HG03159 (cell line): ENCODE data around the gene SMIM17.
"Not testable (repeated sequence)": the region's sequence is repeated elsewhere in the genome, so short reads cannot be mapped to it uniquely, and the experiment has no call there.

Source experiments
- ATAC-seq: cut with Tn5 transposase; IDR thresholded peaks from one replicate; pipeline ENCODE4 v1.9.1; 2021; ENCODE audit warnings: mild to moderate bottlenecking, moderate library complexity; ENCODE audit not compliant: unreplicated experiment

Gene SMIM17

GRCh38 chr19:56654151-56654550, 11.2 kb downstream of the SMIM17 start:
- ATAC-seq: no peak

DNA sequence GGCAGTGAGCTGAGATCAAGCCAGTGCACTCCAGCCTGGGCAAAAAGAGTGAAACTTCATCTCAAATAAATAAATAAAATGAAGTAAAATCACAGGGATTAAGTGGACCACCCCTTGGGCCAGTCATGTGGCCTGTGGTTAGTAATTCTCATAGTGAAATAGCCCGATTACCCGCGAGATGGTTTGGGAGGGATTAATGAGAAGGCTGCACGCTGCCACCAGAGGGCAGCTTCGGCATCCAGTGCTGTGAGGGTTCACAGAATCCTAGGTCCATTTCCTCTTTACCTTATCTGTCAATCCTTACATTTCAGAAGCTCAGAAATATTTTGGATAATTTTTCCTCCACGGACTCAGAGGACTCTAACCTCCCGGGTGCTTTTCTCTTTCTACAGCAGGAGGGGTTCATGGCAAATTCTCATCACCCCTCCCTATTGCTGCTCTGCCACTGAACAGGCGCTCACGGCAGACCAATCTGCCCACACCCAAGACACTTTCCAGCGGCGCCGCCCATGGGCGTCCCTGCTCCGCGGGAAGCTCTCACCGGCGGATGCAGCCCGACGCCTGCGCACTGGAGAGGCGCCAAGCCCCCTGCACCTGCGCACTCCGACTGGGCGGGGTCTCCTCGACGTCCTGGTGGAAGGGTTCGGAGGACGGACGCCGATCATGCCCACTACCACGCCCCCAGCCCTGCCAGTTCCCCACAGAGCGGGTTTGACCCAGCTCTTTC, 17.6 kb downstream of the SMIM17 start:
- ATAC-seq: no peak

DNA sequence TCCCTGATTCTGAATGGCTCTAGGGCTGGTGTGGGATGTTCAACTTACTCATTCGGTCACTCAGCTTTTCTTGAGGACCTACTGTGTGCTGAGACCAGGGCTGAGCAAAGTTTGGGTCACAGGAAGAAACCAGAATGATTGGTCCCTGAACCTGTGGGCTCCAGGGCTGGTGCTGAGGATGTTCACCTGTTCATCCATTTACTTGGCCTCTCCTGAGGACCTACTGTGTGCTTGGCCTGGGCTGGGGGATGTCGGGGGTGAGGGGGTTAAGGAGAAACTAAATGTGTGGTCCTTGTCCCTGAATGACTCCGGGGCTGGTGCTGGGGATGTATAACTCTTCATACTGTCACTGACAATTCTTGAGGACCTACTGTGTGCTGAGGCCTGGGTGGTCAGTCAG, 18.3 kb downstream of the SMIM17 start:
- ATAC-seq: no peak

- no peak for ATAC-seq
These were observed 21.1 kb downstream of the SMIM17 start for GRCh38 chr19:56663931-56664500.

DNA sequence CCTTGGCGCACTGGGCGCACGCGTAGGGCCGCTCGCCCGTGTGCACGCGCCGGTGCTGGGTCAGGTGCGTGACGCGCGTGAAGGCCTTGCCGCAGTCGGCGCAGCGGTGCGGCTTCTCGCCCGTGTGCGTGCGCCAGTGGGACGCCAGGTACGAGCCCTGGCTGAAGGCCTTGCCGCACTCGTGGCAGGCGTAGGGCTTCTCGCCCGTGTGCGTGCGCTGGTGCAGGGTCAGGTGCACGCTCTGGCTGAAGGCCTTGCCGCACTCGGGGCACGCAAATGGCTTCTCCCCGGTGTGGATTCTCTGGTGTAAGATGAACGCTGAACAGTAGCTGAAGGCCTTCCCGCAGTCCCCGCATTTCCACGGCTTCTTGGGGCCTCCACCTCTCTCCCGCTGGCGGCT, 21.6 kb downstream of the SMIM17 start:
- ATAC-seq: no peak

- ATAC-seq: no peak
These were observed 24.4 kb downstream of the SMIM17 start for GRCh38 chr19:56667311-56667870.

GRCh38 chr19:56668676-56669075, 25.7 kb downstream of the SMIM17 start:
- no peak for ATAC-seq

GRCh38 chr19:56670401-56670960, 27.5 kb downstream of the SMIM17 start:
- ATAC-seq: no peak

DNA sequence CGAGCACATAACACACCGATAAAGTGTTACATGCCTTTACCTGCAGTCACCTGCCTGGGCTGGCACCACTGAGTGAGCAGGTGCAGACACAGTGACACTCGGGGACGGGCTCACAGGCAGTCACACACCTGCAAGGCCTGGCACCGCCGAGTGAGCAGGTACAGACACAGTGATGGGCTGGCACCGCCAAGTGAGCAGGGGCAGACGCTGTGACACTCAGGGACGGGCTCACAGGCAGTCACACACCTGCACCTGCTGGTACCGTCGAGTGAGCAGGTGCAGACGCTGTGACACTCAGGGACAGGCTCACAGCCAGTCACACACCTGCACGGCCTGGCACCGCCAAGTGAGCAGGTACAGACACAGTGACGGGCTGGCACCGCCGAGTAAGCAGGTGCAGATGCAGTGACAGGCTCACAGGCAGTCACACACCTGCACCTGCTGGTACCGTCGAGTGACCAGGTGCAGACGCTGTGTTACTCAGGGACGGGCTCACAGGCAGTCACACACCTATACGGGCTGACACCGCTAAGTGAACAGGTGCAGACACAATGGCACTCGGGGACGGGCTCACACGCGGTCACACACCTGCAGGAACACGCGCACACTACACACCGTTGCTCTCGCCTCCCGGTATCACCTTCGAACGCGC, 28.1 kb downstream of the SMIM17 start:
- ATAC-seq: no peak

DNA sequence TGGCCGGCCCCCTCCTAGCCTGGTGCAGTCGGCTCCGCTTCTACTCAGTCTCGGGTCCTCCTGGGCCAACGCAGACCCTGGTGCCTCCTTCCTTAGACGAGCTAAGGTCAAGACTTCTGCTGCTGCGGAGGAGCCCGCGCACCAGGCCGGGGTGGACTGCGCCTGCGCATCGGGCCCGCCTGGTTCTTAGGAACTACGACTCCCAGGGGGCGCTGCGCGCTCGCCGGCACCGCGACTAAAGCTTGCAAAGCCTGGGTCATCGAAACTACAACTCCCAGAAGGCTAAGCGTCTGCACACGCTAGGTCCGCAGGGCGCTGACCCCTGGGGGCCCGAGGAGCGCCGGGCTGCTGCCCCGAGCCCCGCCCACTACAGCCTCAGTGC, 28.6 kb downstream of the SMIM17 start, which contains the start of gene ZNF835:
TSS of gene ZNF835 (minus strand) at position 145 of the 382 bp plus-strand sequence. CDS start 6,559 bp downstream, outside the sequence.
- ATAC-seq: no peak

GRCh38 chr19:56672610-56673009, 29.7 kb downstream of the SMIM17 start:
- not testable (repeated sequence) for ATAC-seq

DNA sequence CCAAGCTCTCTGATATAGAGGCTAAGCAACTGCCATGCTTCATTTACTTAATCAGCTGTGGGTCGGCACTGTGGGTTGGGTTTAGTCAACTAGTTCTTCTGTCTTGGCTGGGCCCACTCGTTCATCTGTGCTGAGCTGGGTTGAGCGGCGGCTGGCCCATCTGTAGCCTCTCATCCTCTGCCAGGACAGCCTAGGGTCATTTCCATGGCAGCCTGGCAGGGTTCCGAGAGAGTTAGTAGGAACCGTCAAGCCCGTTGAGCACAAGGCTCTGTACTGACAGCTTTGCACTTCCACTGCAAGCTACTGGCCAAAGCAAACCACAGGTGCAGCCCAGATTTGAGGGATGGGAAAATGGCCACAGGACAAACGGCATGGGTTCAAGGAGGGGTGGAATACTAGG, 35.2 kb downstream of the SMIM17 start:
- ATAC-seq: no peak

DNA sequence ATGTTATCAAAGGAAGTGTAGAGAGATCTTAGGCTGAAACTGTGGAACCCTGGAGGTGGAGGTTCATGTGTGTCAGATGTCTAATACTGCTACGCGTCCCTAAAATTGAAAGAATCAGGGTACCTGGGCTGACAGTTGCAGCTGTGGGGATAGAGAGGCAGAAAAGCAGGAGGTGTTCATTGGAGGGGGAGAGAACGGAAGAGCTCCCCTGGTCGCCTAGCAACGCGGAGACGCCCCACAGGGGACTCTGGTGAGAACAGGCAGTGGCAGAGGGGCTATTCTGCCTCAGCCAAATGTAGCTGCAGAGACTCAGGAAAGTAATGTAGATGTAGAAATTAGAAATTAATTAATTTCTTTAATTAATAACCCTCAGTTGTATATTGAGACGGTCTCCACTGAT, 38.7 kb downstream of the SMIM17 start:
- ATAC-seq: no peak

- no peak for ATAC-seq
These were observed 40.2 kb downstream of the SMIM17 start for GRCh38 chr19:56683116-56683515.

- no peak for ATAC-seq
These were observed 44.1 kb downstream of the SMIM17 start for GRCh38 chr19:56687031-56687430.

GRCh38 chr19:56689198-56689597, 46.2 kb downstream of the SMIM17 start:
- no peak for ATAC-seq

DNA sequence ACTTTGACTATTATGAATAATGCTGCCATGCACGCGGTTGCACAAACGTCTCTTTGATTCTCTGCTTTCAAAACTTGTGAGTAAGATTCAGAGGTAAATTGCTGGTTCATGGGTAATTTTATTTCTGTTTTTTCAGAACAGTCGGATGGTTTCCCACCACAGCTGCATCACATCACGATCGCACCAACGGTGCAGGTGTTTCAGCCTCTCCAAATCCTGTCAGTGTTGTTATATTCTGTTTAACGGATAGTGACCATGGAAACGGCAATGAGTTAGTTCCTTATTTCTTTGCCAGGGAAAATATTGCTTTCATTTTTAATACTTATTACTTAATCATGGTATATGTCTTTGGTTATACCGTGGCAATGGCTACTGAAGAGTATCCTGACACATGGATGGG, 47.7 kb downstream of the SMIM17 start:
- ATAC-seq: no peak

DNA sequence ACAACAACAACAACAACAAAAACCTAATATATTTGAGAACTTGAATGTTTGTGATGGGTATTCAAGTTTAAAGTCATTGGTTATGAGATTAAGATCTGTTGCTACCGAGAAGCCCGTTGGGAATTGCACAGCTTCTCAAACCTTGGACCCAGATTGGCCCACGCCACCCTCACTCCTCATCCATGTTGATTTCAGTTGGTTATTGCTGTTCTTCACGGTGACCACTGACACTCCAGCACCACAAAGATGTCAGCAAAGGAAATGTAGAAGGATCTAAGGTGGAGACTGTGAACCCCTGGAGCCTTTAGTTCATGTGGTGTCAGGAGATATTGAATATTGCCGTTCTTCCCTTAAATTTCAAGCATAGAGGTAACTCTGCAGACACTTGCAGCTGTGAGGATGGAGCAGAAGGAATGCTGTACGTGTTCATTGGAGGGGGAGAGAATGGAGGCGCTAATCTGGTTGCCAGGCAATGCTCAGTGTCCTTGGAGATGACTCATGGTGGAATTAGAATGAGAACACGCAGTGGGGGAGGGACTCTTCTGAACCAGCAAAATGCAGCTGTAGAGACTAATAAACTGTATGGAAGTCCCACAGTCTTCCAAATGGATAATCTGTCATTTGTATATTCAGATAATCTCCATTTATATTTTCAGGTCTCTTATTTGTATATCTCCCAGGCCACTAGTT, 49.4 kb downstream of the SMIM17 start:
- no peak for ATAC-seq

DNA sequence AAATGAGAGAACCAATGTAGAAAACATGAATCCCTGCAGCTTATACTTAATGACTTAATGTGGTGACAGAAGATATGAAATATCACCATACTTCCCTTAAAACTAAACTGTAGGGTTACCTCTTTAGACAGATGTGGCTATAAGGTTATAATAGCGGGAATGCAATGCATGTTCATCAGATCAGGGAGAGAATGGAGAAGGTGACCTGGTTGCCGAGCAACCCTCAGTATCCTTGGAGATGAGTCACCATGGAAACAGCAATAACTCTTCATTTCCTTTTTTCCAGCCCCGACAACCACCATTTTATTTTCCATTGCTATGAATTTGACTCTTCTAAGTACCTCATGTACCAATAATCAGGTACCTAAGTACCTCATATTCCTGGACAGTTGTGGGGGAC, 56.6 kb downstream of the SMIM17 start:
- no peak for ATAC-seq

GRCh38 chr19:56701895-56702294, 58.9 kb downstream of the SMIM17 start:
- no peak for ATAC-seq

DNA sequence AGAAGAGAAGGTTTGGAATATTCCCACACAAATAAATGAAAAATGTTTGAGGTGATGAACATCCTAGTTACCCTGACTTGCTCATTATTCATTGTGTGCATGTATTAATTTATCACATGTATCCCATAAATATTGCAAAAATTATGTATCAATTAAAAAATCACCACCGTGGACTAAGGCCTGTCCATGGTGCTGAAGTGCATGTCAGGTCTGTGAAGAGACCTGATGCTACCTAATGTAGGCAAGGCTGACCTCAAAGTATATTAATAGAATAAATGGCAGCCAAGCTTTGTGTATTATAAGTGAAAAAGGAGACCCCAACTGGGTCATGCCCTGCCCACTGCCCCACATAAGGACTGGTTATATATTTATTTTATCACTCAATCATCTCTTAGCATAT, 63.0 kb downstream of the SMIM17 start:
- no peak for ATAC-seq
